ENCODE measurements around the gene MYT1. TPM values are rescaled to one million over a fixed set of nuclear protein-coding genes. Genes with fewer than 3 reads are reported as not detected.

The MYT1 gene
- polyA plus RNA-seq, 1 of the 3 experiments (the other 2 are of a cell fraction), result 0.10 TPM

DNA sequence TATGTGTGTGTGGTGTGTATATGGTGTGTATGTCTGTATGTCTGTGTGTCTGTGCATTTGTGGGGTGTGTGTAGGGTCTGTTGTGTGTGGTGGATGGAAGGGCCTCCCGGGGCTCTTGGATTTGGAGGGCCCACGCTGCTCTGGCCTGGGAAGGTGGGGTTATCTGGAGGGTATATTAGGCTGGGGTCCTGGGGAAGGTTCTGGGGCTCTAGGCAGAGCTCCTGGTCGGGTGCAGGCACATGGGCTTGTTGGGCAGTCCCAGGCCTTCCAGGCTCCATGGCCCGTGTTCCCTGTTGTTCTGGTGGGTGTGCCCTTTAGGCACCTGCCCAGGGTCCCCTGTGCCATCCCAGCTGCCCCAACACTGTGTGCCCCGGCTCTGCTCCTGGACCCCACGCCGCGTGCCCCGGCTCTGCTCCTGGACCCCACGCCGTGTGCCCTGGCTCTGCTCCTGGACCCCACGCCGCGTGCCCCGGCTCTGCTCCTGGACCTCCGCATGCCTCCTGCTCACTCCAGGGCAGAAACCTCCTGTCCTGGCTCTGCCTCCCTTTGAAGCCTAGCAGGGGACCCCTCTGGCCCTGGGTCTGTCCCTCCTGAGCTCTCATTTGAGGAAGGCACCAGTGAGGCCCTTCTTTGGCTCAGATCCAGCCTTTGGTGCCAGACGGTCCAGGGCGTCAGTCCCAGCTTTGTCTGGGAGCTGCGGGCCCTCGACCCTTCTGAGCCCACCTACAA is 10.2 kb upstream of the MYT1 start:
- H3K4me1 ChIP-seq (ENCODE audit: control insufficient read depth in 1 of 2, insufficient read depth in 2 of 2, low read depth in 1 of 2, low read length in 1 of 2), result peaks cover 0 to 47% of the 10 kb centered on the region in 2 experiments; a peak in 1 of 4 replicates
- no peaks in the 10 kb centered on the region for H3F3A ChIP-seq (replicated peaks; ENCODE audit: insufficient read depth)
- peak overlapping the region in 1 of 2 experiments; percentile 92; a peak in 2 of 4 replicates for H3K27ac ChIP-seq (ENCODE audit: low read depth in 2 of 2, low read length in 1 of 2)
- no peaks in the 10 kb centered on the region for H3K9me2 ChIP-seq
- no peaks in the 10 kb centered on the region for H4K20me1 ChIP-seq (ENCODE audit: insufficient read depth)
- H3K27me3 ChIP-seq (ENCODE audit: insufficient read depth), result no peaks in the 10 kb centered on the region
- ChIA-PET CTCF (interaction anchor here (0.9 to 3.5 kb wide), 4 partner anchors 13 to 70 kb away, joined by 3 to 14 read pairs (median 4); partner anchors contain the start of gene LKAAEAR1), POLR2A (interaction anchor here (1.0 kb wide), 1 partner anchor 40 kb away, joined by 3 read pairs; no protein-coding TSS in a partner anchor)
- no peak overlapping the region for H3K4me2 ChIP-seq
- no peaks in the 10 kb centered on the region for H3K79me2 ChIP-seq (ENCODE audit: insufficient read depth)
- no peaks in the 10 kb centered on the region for H3K9me3 ChIP-seq
- WGBS (ENCODE audit: low lambda C conversion rate), result 80% methylated on average over 17 of the region's 20 CpGs
- no peak for DNase-seq
- no peak for TF ChIP-seq MEF2A (IDR thresholded peaks at IDR 0.05; ENCODE audit: borderline replicate concordance, low read depth)
- TF ChIP-seq, protein P1, sequence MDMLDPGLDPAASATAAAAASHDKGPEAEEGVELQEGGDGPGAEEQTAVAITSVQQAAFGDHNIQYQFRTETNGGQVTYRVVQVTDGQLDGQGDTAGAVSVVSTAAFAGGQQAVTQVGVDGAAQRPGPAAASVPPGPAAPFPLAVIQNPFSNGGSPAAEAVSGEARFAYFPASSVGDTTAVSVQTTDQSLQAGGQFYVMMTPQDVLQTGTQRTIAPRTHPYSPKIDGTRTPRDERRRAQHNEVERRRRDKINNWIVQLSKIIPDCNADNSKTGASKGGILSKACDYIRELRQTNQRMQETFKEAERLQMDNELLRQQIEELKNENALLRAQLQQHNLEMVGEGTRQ (IDR thresholded peaks at IDR 0.05; ENCODE audit: borderline replicate concordance, low read depth, low read length), result no peak
- TF ChIP-seq SMC3 (IDR thresholded peaks at IDR 0.05; ENCODE audit: low read depth, low read length), result no peak
- no peak overlapping the region for H3K9ac ChIP-seq
- H3K4me3 ChIP-seq (ENCODE audit: low read depth in 2 of 2, low read length in 1 of 2), result no peak overlapping the region
- no peak overlapping the region for H2AFZ ChIP-seq (ENCODE audit: low read depth)
- no peaks in the 10 kb centered on the region for H3K36me3 ChIP-seq (replicated peaks in 1 of 2; ENCODE audit: control insufficient read depth in 1 of 2, insufficient read depth in 2 of 2, low read length in 1 of 2)

- peak overlapping the region in 1 of 2 experiments; percentile 92; a peak in 2 of 4 replicates for H3K27ac ChIP-seq (ENCODE audit: low read depth in 2 of 2, low read length in 1 of 2)
- no peak overlapping the region for H2AFZ ChIP-seq (ENCODE audit: low read depth)
- H3K9ac ChIP-seq, result no peak overlapping the region
- 29% methylated on average over 6 of the region's 9 CpGs for WGBS (ENCODE audit: low lambda C conversion rate)
- no peak for DNase-seq
- TF ChIP-seq, protein P1 (IDR thresholded peaks at IDR 0.05; ENCODE audit: borderline replicate concordance, low read depth, low read length), result no peak
- TF ChIP-seq MXI1 (IDR thresholded peaks at IDR 0.05; ENCODE audit: low read depth, low read length) (no peak), POLR2AphosphoS5 (IDR thresholded peaks at IDR 0.05; ENCODE audit: low read depth, low read length) (no peak), EZH2phosphoT487 (IDR thresholded peaks at IDR 0.05; ENCODE audit: borderline replicate concordance, low read depth) (no peak), NFIC (IDR thresholded peaks at IDR 0.05; ENCODE audit: borderline replicate concordance) (no peak), JUND (IDR thresholded peaks at IDR 0.05) (no peak), FOSL2 (IDR thresholded peaks at IDR 0.05; ENCODE audit: borderline replicate concordance, low read depth) (no peak), SMC3 (IDR thresholded peaks at IDR 0.05; ENCODE audit: low read depth, low read length) (no peak), RCOR1 (IDR thresholded peaks at IDR 0.05; ENCODE audit: low read length) (no peak), NRF1 (IDR thresholded peaks at IDR 0.05; ENCODE audit: low read depth, low read length) (no peak), TAF1 (IDR thresholded peaks at IDR 0.05; ENCODE audit: borderline replicate concordance, low read depth, low read length) (no peak), YY1 (IDR thresholded peaks at IDR 0.05; ENCODE audit: low read depth) (no peak), TCF12 (IDR thresholded peaks at IDR 0.05) (no peak), ELF1 (IDR thresholded peaks at IDR 0.05) (no peak)
- H3K4me1 ChIP-seq (ENCODE audit: control insufficient read depth in 1 of 2, insufficient read depth in 2 of 2, low read depth in 1 of 2, low read length in 1 of 2), result peaks cover 0 to 52% of the 10 kb centered on the region in 2 experiments; a peak in 1 of 4 replicates
- H3K9me3 ChIP-seq, result no peaks in the 10 kb centered on the region
- H3K36me3 ChIP-seq (replicated peaks in 1 of 2; ENCODE audit: control insufficient read depth in 1 of 2, insufficient read depth in 2 of 2, low read length in 1 of 2), result no peaks in the 10 kb centered on the region
- H3K9me2 ChIP-seq, result no peaks in the 10 kb centered on the region
- H3K27me3 ChIP-seq (ENCODE audit: insufficient read depth), result no peaks in the 10 kb centered on the region
- ChIA-PET POLR2A (interaction anchor here (1.0 to 3.5 kb wide), 4 partner anchors 8 to 107 kb away, joined by 3 to 13 read pairs (median 6); no protein-coding TSS in a partner anchor), CTCF (interaction anchor here (0.9 to 3.5 kb wide), 6 partner anchors 12 to 76 kb away, joined by 3 to 14 read pairs (median 4); partner anchors contain the start of genes LKAAEAR1 and RGS19)
- H3F3A ChIP-seq (replicated peaks; ENCODE audit: insufficient read depth), result no peaks in the 10 kb centered on the region
- no peaks in the 10 kb centered on the region for H4K20me1 ChIP-seq (ENCODE audit: insufficient read depth)
- H3K4me3 ChIP-seq (ENCODE audit: low read depth in 2 of 2, low read length in 1 of 2), result no peak overlapping the region
- H3K4me2 ChIP-seq, result no peak overlapping the region
- H3K79me2 ChIP-seq (ENCODE audit: insufficient read depth), result no peaks in the 10 kb centered on the region
Observed at GRCh38 chr20:64154590-64155257, 9.5 kb upstream of the MYT1 start.
